ENCODE results near the gene NRDE2. TPM values are rescaled to one million over a fixed set of nuclear protein-coding genes. Genes with fewer than 3 reads are reported as not detected.
"Not testable (repeated sequence)": the region's sequence is repeated elsewhere in the genome, so short reads cannot be mapped to it uniquely, and the experiment has no call there.

NRDE2 gene
- polyA plus RNA-seq, 4 donors = 14.3 to 25.6 (median 19.8) TPM

DNA sequence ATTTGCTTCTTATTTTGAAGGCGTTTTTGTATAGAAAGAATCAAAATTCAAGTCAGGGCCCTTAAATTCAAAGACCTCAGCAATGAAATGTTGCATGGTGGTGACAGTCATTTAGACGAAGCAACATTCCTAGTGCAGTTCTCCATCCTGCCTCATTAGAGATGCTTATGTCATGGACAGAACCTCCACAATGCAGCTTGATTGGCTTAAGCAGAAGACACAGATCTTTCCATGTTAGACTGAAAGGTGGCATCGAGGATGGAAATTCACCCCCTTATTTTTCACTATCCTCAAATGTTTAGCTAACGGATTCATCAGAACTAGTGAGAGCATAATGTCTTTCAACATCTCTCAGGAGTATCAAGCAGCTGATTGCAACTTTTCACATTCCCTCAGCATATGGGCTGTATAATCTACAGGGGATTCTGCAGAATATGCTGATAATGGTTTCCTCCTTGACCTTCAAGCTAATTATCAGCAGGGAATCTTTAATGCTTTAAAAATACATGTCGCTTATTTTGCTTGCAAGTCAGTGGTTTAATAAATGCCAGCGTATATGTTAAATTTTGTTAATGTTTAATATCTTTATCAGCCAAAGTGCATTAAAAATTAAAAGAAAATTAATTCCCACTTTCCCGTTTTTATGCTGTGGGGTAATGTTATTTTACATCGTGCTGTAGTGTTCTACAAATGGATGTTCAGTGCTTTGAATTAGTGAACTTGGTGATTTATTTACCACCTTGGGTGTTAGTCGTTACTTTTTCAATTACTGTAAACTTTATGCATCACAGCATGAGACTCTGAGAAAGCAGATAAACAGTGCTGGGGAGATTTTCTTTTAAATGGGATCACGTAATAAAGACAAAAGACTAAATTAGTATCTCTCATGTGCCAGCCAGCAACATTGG is 12.8 kb upstream of the NRDE2 start:
- DNase-seq (ENCODE audit: low read depth in 4 of 4, low spot score in 3 of 4) = no peak

DNA sequence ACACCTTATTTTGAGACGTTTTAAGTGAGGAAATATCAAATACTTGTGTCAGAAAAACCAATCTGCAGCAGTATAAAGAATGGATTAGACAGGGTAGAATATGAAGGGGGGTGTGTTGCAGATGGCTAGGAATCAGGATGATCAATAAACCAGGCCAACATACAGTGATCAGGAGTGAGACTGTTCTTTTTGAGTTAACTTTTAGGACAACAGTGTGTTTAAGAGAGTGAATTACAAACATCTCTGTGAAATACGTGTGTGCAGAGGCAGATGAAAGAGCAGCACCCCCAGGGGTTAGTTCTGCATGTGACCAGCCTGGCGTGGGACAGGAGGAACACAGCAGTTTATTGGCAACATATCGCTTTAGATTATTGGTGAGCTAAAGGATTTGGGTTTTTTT is 10.6 kb upstream of the NRDE2 start:
- DNase-seq (ENCODE audit: low read depth in 4 of 4, low spot score in 3 of 4) = no peak

DNA sequence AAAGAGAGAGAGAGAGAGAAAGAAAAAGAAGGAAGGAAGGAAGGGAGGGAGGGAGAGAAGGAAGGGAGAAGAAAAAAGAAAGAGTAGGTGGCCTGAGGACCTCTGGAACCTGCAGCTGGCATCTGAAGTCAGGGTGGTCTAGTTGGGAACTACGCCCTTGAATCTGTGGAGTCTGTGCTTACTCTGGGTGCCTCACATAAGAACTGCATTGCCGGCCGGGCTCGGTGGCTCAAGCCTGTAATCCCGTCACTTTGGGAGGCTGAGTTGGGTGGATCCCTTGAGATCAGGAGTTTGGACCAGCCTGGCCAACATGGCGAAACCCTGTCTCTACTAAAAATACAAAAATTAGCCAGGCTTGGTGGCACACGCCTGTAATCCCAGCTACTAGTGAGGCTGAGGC is 10.0 kb upstream of the NRDE2 start:
- DNase-seq (ENCODE audit: low read depth in 4 of 4, low spot score in 3 of 4) = no peak

DNA sequence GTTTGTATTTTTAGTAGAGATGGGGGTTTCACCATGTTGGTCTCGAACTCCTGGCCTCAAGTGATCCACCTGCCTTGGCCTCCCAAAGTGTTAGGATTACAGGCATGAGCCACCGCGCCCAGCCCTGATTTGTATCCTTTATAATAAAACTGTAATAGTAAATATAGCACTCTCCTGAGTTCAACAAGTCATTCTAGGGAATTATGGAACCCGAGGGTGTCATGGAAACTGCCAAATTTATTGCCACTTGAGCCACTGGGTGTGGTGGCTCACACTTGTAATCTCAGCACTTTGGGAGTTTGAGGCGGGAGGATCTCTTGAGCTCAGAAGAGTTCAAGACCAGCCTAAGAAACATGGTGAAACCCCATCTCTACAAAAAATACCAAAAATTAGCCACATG is 9.5 kb upstream of the NRDE2 start:
- not testable (repeated sequence) for DNase-seq (ENCODE audit: low read depth in 4 of 4, low spot score in 3 of 4)

DNA sequence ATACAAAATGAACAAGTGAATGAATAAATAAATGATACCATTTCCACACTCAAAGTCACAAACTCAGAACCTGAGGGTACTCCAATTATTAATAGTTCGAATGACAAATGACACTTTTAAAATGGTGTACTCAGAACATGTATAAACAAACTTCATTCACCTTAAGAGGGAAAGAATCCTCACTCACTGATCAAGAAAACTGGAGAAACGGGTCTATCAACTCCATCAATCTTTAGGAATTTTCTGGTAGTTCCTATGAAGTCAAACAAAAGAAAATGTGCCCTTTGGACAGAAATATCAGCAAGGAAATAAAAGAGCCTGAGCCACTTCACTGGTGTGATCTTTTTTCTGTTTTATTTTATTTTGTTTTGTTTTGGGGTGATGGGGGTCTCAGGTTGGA is 5.2 kb upstream of the NRDE2 start:
- DNase-seq (ENCODE audit: low read depth in 4 of 4, low spot score in 3 of 4) = no peak

DNA sequence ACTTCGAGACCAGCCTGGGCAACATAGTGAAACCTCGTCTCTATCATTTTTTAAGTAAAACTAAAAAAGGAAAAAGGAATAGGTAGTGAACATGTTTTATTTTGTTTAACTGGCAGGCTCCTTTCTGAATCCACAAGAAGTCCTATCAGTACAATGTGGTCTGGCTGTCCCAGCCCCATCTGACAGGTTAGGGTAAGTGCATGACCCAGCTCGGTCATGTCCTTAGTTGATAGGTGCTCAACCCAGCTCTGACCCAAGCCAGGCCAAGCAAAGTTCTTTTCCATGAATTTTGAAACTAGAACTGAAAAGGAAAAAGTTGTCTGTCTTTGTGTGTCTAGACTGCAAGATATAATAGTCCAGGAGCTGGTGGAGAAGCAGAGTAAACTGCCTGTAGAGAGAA is 4.7 kb upstream of the NRDE2 start:
- DNase-seq (ENCODE audit: low read depth in 4 of 4, low spot score in 3 of 4) = no peak

DNA sequence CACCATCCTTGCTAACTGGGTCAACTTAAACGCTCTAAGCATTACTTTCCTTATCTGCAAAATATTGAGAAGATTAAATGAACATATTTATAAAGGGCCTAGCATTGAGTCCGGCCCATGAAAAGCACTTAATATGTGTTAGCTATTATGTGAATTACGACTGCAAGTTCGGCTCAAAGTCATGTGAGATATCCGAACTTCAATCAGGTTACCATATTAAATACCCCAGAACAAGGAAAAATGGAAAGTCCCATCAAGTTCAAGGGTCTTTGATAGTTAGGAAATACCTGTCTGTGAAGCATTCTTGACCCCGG is 487 bp upstream of the NRDE2 start:
- no peak for DNase-seq (ENCODE audit: low read depth in 4 of 4, low spot score in 3 of 4)

DNA sequence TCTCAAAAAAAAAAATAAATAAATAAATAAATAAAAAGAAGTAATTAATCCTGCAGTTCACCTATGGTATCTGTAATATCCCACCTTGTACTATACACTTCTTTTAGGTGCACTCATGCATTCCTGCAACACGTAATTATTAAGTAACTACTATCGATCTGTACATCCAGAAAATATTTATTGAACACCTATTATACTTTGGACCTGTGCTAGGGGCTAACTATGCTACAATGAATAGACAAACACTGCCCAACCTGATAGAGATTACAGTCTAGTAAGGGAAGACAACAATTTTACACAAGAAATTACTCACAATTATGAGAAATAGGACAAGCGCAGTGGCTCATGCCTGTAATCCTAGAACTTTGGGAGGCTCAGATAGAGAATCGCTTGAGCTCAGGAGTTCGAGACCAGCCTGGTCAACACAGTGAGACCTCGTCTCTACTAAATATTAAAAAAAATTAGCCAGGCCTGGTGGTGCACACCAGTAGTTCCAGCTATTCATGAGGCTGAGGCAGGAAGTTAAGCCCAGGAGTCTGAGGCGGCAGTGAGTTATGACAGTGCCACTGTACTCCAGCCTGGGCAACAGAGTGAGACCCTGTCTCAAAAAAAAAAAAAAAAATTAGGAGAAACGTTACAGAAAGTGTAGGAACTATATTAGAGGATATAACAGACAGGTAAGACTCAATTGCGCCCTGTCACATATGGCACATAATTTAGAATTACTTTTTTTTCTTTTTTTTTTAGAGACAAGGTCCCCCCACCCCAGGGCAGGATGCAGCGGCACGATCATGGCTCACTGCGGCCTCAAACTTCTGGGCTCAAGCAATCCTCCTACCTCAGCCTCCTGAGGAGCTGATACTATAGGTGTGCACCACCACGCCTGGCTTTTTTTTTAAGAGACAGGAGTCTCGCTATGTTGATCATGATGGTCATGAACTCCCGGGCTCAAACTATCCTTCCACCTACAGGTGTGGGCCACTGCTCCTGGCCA is 1.2 kb downstream of the NRDE2 start:
- no peak for DNase-seq (ENCODE audit: low read depth in 4 of 4, low spot score in 3 of 4)

DNA sequence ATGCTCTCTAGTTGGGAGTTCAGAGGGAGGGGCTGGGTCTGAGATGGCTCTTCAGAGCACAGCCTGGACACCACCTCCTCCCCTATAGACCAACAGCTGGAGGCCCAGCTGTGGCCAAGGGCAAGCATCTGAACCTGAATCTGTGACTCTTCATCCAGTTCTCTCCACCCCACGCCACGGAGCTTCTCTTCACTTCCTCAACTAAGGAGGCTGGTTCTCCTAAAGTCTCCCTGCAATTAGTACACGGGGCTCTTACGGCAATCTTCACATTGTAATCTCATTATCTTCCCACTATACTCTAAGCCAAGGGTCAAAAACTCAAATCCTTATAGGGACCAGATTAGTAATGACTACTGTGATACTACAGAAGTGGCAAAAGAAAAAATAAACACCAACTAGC is 9.8 kb downstream of the NRDE2 start:
- no peak for DNase-seq (ENCODE audit: low read depth in 4 of 4, low spot score in 3 of 4)

DNA sequence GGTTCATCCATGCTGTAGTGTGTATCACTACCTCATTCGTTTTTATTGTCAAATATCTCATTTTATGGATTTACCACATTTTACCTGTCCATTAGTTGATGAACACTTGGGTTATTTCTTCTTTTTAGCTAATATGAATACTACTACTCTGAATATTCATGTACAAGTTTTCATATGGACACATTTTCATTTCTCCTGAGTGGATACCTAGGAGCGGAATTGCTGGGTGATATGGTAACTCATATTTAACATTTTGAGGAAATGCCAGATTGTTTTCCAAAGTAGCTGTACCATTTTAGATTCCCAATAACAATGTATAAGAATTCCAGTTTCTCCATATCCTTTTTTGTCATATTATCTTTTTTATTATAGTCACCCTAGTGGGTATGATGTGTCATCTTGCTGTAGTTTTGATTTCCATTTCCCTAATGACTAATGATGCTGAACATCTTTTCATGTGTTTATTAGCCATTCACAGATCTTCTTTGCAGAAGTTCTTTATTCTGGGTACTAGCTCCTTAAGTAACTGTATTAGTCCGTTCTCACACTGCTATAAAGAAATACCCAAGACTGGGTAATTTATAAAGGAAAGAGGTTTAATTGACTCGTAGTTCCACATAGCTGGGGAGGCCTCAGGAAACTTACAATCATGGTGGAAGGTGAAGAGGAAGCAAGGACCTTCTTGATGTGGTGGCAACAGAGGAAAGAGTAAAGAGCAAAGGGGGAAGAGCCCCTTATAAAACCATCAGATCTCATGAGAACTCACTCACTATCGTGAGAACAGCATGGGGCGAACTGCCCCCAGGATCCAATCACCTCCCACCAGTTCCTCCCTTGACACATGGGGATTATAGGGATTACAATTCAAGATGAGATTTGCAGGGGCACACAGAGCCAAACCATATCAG is 11.9 kb downstream of the NRDE2 start:
- DNase-seq (ENCODE audit: low read depth in 4 of 4, low spot score in 3 of 4) = no peak

DNA sequence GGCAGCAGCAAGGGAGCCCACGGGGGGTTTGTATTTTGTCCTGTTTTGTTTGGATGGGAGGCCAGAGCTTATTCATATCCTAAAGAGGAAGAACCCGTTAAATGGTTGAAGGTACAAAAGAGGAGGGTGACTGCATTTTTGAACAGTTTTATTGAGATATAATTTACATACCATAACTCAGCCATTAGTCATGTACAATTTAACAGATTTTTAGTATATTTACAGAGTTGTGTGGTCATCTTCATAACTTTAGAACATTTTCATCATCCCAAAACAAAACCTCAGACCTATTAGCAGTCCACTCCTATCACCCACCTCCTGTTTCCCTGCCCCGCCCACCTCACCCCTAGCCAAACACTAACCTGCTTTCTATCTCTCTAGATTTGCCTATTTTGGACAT is 12.6 kb downstream of the NRDE2 start:
- DNase-seq (ENCODE audit: low read depth in 4 of 4, low spot score in 3 of 4) = no peak

DNA sequence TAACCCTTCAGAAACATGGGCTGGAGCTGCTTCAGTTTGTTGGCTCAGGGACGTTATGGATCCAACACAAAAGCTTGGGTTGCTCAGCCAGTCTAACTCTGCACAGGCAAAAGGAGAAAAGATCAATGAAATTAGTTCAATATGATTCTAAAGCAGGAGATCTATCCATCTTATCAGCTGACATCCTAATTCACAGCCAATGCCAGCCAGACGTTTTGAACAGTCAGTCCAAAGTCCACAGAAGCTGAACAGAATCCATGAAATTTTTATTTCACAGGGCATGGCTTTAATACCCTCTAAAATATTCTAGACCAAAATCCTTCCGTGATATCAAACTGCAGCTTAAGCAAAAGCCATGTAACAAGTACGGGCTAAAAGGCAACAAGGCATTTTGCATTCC is 13.7 kb downstream of the NRDE2 start:
- DNase-seq (ENCODE audit: low read depth in 4 of 4, low spot score in 3 of 4) = no peak

DNA sequence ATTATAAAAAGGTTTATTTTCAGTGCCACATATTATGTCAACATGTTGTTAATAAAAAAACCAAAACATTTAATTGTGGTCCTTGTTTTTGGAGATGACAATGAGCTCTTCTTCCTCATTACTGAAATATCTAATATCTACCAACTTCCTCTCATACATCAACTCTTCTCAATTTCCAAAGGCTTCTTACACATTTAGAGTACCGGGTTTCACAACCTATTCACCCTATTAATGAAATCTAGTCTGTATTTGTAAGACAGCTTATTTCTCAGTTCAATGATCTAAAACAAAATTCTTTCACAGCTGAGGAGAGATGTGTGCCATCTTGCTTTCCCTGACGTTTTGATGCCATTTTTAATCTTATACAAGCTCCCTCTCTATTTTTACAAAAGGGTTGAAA is 14.5 kb downstream of the NRDE2 start:
- no peak for DNase-seq (ENCODE audit: low read depth in 4 of 4, low spot score in 3 of 4)

DNA sequence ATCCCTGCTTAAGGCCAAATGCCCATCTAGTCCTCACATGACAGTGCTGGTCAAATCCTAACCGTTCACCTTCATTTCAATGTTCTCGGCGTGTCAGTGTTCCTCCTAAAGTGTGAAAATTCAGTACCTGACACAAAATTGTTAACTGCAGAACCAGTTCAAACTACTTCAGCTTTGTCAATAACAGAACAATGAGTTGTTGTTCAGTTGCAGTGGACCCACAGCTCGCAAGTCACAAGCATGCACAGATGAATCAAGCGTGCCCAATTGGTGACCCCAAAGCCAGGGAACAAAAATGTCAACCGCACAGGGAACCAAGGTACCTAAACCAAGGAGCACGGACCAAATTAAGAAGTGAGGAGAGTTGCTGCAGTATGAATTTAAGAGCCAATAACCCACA is 23.2 kb downstream of the NRDE2 start:
- DNase-seq (ENCODE audit: low read depth in 4 of 4, low spot score in 3 of 4) = no peak

DNA sequence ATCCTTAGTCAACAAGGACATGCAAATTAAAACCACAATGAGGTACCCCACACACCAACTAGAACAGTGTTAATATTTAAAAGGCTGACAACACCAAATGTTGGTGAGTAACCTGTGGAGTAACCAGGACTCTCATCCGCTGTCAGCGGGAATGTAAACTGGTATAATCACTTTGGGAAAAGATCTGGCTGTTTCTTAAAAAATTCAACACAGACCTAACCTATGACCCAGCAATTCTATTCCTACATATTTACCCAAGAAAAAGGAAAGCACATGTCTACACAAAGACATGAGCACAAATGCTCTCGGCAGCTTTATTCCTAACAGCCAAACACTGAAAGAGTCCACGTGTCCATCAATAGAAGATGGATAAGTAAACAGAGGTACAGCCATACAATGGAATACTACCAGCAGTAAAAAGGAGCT is 26.6 kb downstream of the NRDE2 start:
- DNase-seq (ENCODE audit: low read depth in 4 of 4, low spot score in 3 of 4) = no peak

DNA sequence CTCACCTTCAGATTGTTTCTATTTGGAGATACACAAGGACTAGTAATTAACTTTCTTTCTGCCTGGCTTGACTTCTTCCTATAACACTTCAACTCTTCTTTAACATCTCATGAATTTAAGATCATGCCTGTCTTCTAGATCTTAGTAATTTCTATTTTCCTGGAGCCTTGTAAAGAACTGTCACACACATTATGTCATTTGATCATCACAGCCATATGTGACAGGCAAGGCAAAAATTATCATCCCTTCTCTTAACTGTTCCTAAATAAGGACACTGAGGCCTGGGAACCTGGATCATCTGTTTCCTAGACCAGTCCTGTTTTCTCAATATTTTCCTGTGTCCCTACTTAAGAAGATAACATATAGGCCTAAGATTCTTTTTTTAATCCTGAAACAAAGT is 27.2 kb downstream of the NRDE2 start:
- no peak for DNase-seq (ENCODE audit: low read depth in 4 of 4, low spot score in 3 of 4)

DNA sequence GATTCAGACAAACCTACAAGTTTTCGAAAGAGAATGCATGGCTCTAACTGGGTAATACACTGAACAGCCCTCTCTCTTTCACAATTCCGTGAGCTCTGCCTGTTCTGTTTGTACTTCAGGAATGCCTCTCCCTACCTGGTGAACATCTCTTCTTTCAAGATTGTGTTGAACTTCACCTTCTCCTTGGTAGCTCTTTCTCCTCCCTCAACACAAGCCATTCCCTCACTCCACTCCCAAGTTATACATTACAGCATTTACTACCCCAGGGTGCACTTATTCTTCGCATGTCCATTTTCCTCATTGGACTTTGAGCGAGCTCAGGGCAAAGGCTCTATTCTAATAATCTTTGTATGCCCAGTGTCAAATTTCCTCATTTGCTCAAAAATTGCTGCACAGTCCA is 28.3 kb downstream of the NRDE2 start:
- no peak for DNase-seq (ENCODE audit: low read depth in 4 of 4, low spot score in 3 of 4)

DNA sequence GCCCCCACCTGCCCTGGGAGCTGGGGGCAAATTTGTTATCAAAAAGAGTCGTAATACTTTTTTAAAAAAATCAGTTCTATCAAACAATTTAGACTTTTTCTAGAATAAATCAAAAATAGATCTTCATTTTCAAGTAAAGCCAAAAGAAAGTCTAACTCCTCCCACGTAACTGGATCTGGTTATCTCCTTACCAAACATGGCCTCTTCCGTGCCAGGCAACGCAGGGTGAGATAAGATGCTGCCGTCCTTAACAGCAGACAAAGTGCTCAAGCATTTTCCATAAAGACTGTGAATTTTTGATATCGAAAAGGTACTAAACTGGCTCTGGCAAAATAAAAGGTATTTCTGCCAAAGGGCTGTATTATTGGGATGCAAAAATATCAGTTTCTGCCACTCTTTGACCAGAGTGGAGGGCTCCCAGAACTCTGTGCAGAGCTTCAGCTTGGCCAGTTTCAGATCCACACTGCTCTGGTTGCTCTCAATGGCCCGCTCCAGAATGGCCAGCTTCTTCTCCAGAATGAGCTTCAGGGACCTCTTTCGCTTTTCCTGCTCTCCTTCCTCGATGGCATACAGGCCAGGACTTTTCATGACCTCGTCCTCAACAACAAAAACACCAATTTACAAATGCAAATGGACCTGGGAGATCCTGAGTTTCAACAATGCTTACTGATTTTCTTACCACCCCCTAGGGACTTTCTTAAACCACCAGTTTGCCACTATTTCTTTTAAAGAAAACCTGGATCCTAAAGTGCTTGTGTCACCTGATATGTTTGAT is 29.0 kb downstream of the NRDE2 start:
- no peak for DNase-seq (ENCODE audit: low read depth in 4 of 4, low spot score in 3 of 4)

DNA sequence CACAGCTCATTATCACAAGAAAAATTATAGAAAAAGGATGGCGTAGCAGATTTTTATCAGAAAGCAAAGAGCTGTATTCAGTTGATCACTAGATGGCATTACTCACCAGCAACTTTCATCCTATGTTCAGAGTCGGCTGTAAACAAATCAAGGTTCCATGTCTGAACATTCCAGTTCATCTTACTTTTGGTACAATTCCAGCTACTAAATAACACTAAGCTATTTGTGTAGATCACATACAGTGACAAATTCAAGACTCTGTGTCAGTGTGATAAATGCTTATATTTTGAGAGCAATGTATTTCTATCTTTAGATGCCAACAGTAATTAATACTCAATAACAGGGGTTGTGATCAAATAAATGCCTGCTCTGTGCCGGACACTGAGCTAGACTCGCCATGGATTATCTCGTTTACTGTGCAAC is 30.1 kb downstream of the NRDE2 start:
- peak in 2 of 4 donors; percentile 12 to 35 for DNase-seq (ENCODE audit: low read depth in 4 of 4, low spot score in 3 of 4)

DNA sequence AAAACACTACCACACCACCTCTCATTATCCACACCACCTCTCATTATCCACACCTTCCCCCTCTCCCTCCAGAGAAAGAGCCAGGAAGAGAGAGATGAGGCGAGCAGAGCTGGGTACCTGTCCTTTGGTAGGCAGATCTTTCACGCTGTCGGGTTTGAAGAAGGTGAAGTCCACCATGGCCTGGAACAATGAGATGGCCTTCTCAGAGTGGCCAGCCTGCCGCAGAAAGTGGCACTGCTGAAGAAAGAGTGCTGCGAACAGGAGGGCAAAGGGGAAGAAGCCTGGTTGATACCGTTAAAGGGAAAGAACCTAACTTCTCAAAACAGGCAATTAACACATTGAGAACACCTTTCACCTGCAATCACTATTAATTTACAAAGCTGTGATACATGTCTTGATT is 30.6 kb downstream of the NRDE2 start:
- DNase-seq (ENCODE audit: low read depth in 4 of 4, low spot score in 3 of 4) = no peak
